Uterus (tissue), 4 donors: ENCODE measurements around the gene TMEM132E. TPM values are rescaled to one million over a fixed set of nuclear protein-coding genes. Genes with fewer than 3 reads are reported as not detected.

Experiments
- DNase-seq, 2 donors: peaks; one replicate each; pipeline ENCODE4 v3.0.0-alpha.2; 2019 to 2020
- H3K27ac ChIP-seq, 2 donors: fragments of 200-600 bp; sonication (generic); 1 replicate in 1 of 2; 2 replicates in 1 of 2; pipeline ENCODE4 v1.5.1; 2016 to 2018
- H3K27me3 ChIP-seq, 2 donors: fragments of 200-600 bp; sonication (generic); one replicate each; pipeline ENCODE4 v1.5.1; 2018 to 2019; ENCODE audit warnings: control low read depth in 1 of 2
- H3K36me3 ChIP-seq, 2 donors: fragments of 200-600 bp; sonication (generic); one replicate each; pipeline ENCODE4 v1.5.1; 2019; ENCODE audit warnings: control low read depth in 1 of 2
- H3K4me1 ChIP-seq, 2 donors: fragments of 200-600 bp; sonication (generic); one replicate each; pipeline ENCODE4 v1.5.1; 2018 to 2019; ENCODE audit warnings: control low read depth in 1 of 2
- H3K4me3 ChIP-seq, 2 donors: fragments of 200-600 bp; sonication (generic); 1 replicate in 1 of 2; 2 replicates in 1 of 2; pipeline ENCODE4 v1.5.1; 2018 to 2019; ENCODE audit warnings: mild to moderate bottlenecking in 1 of 2
- H3K9me3 ChIP-seq, 2 donors: fragments of 200-600 bp; sonication (generic); one replicate each; pipeline ENCODE4 v1.5.1; 2019; ENCODE audit warnings: control low read depth in 1 of 2
- CTCF ChIP-seq, 4 experiments: fragments of 200-600 bp in 2 of 4; fragments of 450-650 bp in 2 of 4; sonication (generic) in 2 of 4; IDR thresholded peaks; one replicate each; pipeline ENCODE4 v1.5.1; 2016 to 2019; ENCODE audit warnings: antibody characterized with exemption in 4 of 4, mild to moderate bottlenecking in 2 of 4, moderate library complexity in 1 of 4
- POLR2A ChIP-seq, 2 donors: fragments of 450-650 bp; IDR thresholded peaks; one replicate each; pipeline ENCODE4 v1.6.1; 2016; ENCODE audit warnings: antibody characterized with exemption in 2 of 2, mild to moderate bottlenecking in 1 of 2, moderate library complexity in 1 of 2
- intact Hi-C: fragments of 100-400 bp; cut with DNase I; formaldehyde crosslinking; loops from one replicate; pipeline ENCODE4 v1.15.1; 2023; ENCODE audit warnings: low total_unique reads
- total RNA-seq, 4 donors: library from RNA; depleted of rRNA in 3 of 4; stranded (reverse); fragments of >200 nt in 3 of 4; gene quantifications; one replicate each; pipeline versions ENCODE4 v1.1.0 to v1.2.4, GENCODE V29; 2014 to 2023
- donor health status: DM: yes; HTN: yes; CAD: no.

TMEM132E gene
- total RNA-seq, 4 donors from 2014 or later: 0.90 TPM; not detected in 3

GRCh38 chr17:34637041-34637547 is 57.7 kb downstream of the TMEM132E start:
- no peak overlapping the region for H3K27ac ChIP-seq
- TF ChIP-seq CTCF (IDR thresholded peaks at IDR 0.05) (no peak), POLR2A (IDR thresholded peaks at IDR 0.05) (no peak)
- intact Hi-C loops: no loop called here
- no peak for DNase-seq
- peaks cover 0 to 3% of the 10 kb centered on the region in 2 donors for H3K27me3 ChIP-seq
- peaks cover 0 to 6% of the 10 kb centered on the region in 2 donors for H3K4me1 ChIP-seq
- H3K4me3 ChIP-seq: no peak overlapping the region
- no peaks in the 10 kb centered on the region for H3K36me3 ChIP-seq
- H3K9me3 ChIP-seq: no peaks in the 10 kb centered on the region

- Histone ChIP-seq H3K27me3 (peaks cover 0 to 3% of the 10 kb centered on the region in 2 donors), H3K9me3 (no peaks in the 10 kb centered on the region), H3K4me3 (peak overlapping the region in 1 of 2 donors; percentile 12), H3K27ac (no peak overlapping the region), H3K36me3 (no peaks in the 10 kb centered on the region), H3K4me1 (peaks cover 0 to 6% of the 10 kb centered on the region in 2 donors)
- TF ChIP-seq POLR2A (IDR thresholded peaks at IDR 0.05) (no peak), CTCF (IDR thresholded peaks at IDR 0.05) (peak; percentile 51 to 77 (median 72))
- DNase-seq: peak; percentile 40 to 57
- intact Hi-C loops: no loop called here
Observed at GRCh38 chr17:34637548-34638525, 58.5 kb downstream of the TMEM132E start.

GRCh38 chr17:34638526-34639260 is 59.3 kb downstream of the TMEM132E start:
- TF ChIP-seq POLR2A (IDR thresholded peaks at IDR 0.05) (no peak), CTCF (IDR thresholded peaks at IDR 0.05) (no peak)
- Histone ChIP-seq H3K27ac (no peak overlapping the region), H3K36me3 (no peaks in the 10 kb centered on the region), H3K27me3 (peaks cover 0 to 3% of the 10 kb centered on the region in 2 donors), H3K9me3 (no peaks in the 10 kb centered on the region), H3K4me3 (no peak overlapping the region), H3K4me1 (peaks cover 0 to 6% of the 10 kb centered on the region in 2 donors)
- intact Hi-C loops: no loop called here
- no peak for DNase-seq

GRCh38 chr17:34639706-34640425 is 60.5 kb downstream of the TMEM132E start:
- no peak for TF ChIP-seq POLR2A (IDR thresholded peaks at IDR 0.05)
- TF ChIP-seq CTCF (IDR thresholded peaks at IDR 0.05): no peak
- no peaks in the 10 kb centered on the region for H3K9me3 ChIP-seq
- peaks cover 0 to 3% of the 10 kb centered on the region in 2 donors for H3K27me3 ChIP-seq
- H3K36me3 ChIP-seq: no peaks in the 10 kb centered on the region
- intact Hi-C loops: no loop called here
- no peak overlapping the region for H3K27ac ChIP-seq
- H3K4me3 ChIP-seq: no peak overlapping the region
- peaks cover 0 to 6% of the 10 kb centered on the region in 2 donors for H3K4me1 ChIP-seq
- DNase-seq: no peak
